GM12891 (cell line): ENCODE data around the gene PRPS1L1.

Source experiments
- PAX5 ChIP-seq: IDR thresholded peaks from 2 replicates; pipeline ENCODE4 v1.6.1; 2011; ENCODE audit warnings: low read length, moderate library complexity, mild to moderate bottlenecking; ENCODE audit not compliant: insufficient read depth, severe bottlenecking
- POLR2A ChIP-seq: IDR thresholded peaks from 2 replicates; pipeline ENCODE4 v1.6.1; 2011; ENCODE audit warnings: low read depth, low read length, control low read depth
- POLR2AphosphoS5 ChIP-seq: IDR thresholded peaks from 2 replicates; pipeline ENCODE4 v1.6.1; 2011; ENCODE audit warnings: low read depth, low read length, control low read depth
- SPI1 ChIP-seq: IDR thresholded peaks from 2 replicates; pipeline ENCODE4 v1.6.1; 2011; ENCODE audit warnings: low read depth, low read length, control low read depth
- TAF1 ChIP-seq: IDR thresholded peaks from 2 replicates; pipeline ENCODE4 v1.6.1; 2011; ENCODE audit warnings: low read depth, low read length, control low read depth

DNA sequence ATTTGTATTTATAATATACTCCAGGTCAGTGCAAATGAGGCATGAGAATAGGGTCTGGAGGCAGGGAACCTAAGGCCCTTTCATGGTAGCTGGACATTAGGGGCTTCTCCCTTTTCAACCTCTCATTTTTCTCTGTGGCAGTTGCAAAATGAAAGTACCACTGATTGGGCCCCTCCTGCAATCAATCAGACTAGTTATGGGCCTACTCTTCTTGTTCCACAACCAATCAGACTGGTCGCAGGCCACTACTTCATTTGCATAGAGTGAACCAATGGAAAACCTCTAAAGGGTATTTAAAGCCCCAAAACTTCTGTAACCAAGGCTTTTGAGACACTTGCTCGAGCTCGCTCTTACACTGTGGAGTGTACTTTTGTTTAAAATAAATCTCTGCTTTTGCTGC is 10.0 kb upstream of the PRPS1L1 start:
- TF ChIP-seq POLR2AphosphoS5 (no peak), PAX5 (no peak), POLR2A (no peak), TAF1 (no peak), SPI1 (no peak)
